GM23248 (cell line): ENCODE measurements around the gene MINDY3.

Experiments used
- EZH2 ChIP-seq: fragments of 200-600 bp; sonication (generic); IDR thresholded peaks from 2 replicates; pipeline ENCODE4 v1.6.1; 2018; ENCODE audit warnings: antibody characterized with exemption, mild to moderate bottlenecking; ENCODE audit not compliant: insufficient read depth, poor library complexity, severe bottlenecking
- EZH2phosphoT487 ChIP-seq: fragments of 200-600 bp; sonication (generic); IDR thresholded peaks from 2 replicates; pipeline ENCODE4 v1.6.1; 2018; ENCODE audit warnings: antibody characterized with exemption, moderate library complexity, mild to moderate bottlenecking, low read depth; ENCODE audit not compliant: insufficient read depth

- TF ChIP-seq EZH2 (no peak), EZH2phosphoT487 (no peak)
Measured at GRCh38 chr10:15742102-15742501, 118.2 kb downstream of the MINDY3 start.
